ENCODE data around the gene GALNT10. TPM values are rescaled to one million over a fixed set of nuclear protein-coding genes. Genes with fewer than 3 reads are reported as not detected.

GALNT10 gene
- total RNA-seq, 2 donors from 2014 or later = 30.2 to 43.4 TPM

DNA sequence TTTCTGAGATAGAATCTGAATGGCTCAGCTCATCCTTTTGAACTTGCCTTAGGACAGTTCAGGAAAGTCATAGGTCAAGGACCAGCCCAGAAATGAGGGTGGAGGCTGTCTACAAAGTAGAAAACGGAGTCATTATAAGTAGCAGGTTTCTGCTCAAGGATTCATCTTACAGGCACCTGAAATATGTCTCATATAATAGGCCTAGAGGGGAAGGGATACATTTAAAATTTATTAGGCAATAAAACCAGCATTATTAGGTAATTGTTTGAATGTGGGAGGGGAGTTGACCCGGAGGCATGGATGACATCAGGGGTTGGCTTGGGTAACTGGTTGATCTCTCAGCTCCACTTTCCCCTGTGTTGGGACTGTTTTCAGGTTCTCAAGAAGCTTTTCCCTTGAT is 11.9 kb upstream of the GALNT10 start:
- no peaks in the 10 kb centered on the region for H3K4me1 ChIP-seq (ENCODE audit: control insufficient read depth, insufficient read depth, low read length)
- no peak overlapping the region for H3K4me3 ChIP-seq (ENCODE audit: low read length)
- Mint-ChIP-seq H3K4me1 (peaks cover 14% of the 10 kb centered on the region), H3K9me3 (no peaks in the 10 kb centered on the region), H3K27ac (no peak overlapping the region), H3K36me3 (ENCODE audit: low read depth) (no peaks in the 10 kb centered on the region), H3K4me3 (no peak overlapping the region), H3K27me3 (ENCODE audit: insufficient read depth) (peaks cover 15% of the 10 kb centered on the region)
- no peak for DNase-seq
- H3K27ac ChIP-seq (ENCODE audit: low read depth, low read length) = no peak overlapping the region
- WGBS, 2 experiments (ENCODE audit: insufficient coverage in 1 of 2, insufficient read length in 1 of 2) = 63 to 64% methylated on average over 1 to 2 of the region's 2 CpGs
- H3K9me3 ChIP-seq (ENCODE audit: control insufficient read depth, low read length) = no peaks in the 10 kb centered on the region
- H3K27me3 ChIP-seq (ENCODE audit: control insufficient read depth, insufficient read depth, low read length, poor library complexity, severe bottlenecking) = no peaks in the 10 kb centered on the region
- H3K9ac ChIP-seq (ENCODE audit: extremely low read depth, low read length, poor library complexity, severe bottlenecking) = no peak overlapping the region
- TF ChIP-seq, protein P1, sequence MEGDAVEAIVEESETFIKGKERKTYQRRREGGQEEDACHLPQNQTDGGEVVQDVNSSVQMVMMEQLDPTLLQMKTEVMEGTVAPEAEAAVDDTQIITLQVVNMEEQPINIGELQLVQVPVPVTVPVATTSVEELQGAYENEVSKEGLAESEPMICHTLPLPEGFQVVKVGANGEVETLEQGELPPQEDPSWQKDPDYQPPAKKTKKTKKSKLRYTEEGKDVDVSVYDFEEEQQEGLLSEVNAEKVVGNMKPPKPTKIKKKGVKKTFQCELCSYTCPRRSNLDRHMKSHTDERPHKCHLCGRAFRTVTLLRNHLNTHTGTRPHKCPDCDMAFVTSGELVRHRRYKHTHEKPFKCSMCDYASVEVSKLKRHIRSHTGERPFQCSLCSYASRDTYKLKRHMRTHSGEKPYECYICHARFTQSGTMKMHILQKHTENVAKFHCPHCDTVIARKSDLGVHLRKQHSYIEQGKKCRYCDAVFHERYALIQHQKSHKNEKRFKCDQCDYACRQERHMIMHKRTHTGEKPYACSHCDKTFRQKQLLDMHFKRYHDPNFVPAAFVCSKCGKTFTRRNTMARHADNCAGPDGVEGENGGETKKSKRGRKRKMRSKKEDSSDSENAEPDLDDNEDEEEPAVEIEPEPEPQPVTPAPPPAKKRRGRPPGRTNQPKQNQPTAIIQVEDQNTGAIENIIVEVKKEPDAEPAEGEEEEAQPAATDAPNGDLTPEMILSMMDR (conservative IDR thresholded peaks at IDR 0.05) = no peak
- no peaks in the 10 kb centered on the region for H3K36me3 ChIP-seq (ENCODE audit: control insufficient read depth, insufficient read depth, low read length)

DNA sequence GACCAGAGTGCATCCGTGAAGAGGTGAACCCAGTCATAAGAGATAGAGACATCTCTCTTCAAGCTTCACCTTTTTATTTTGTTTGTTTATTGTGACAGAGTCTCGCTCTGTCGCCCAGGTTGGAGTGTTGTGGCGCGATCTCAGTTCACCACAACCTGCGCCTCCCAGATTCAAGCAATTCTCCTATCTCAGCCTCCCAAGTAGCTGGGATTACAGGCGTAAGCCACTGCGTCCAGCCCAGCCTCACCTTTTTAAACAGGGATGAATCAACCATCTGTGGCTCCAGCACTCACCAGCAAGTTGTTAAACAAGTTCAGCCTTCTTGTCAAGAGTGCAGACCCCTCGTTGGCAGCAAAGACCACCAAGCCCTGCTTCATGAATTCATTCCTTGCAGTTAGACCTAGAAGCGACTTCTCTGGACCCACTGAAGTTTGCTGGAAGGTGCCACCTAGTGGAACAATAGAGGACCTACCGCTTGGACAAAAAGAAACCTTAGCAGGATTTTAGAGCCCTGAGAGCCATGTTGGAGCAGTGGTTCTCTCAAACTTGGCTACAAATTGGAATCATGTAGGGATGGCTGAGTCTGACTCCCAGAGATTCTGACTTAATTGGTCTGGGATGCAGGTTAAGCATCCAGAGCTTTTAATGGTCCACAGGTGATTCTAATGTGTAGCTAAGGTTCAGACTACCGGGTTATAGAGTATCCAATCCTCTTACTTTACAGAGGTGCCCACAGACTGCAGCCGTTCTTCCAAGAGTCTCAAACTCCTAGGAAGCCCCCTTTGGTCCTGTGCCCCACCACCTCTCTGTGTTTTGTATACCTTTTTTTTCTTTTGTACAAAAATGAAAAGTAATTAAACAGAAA is 10.5 kb upstream of the GALNT10 start:
- H3K9ac ChIP-seq (ENCODE audit: extremely low read depth, low read length, poor library complexity, severe bottlenecking) = no peak overlapping the region
- Mint-ChIP-seq H3K4me1 (peaks cover 14% of the 10 kb centered on the region), H3K27ac (no peak overlapping the region), H3K27me3 (ENCODE audit: insufficient read depth) (peaks cover 16% of the 10 kb centered on the region), H3K9me3 (no peaks in the 10 kb centered on the region), H3K4me3 (no peak overlapping the region), H3K36me3 (ENCODE audit: low read depth) (no peaks in the 10 kb centered on the region)
- no peaks in the 10 kb centered on the region for H3K27me3 ChIP-seq (ENCODE audit: control insufficient read depth, insufficient read depth, low read length, poor library complexity, severe bottlenecking)
- no peak overlapping the region for H3K4me3 ChIP-seq (ENCODE audit: low read length)
- no peaks in the 10 kb centered on the region for H3K36me3 ChIP-seq (ENCODE audit: control insufficient read depth, insufficient read depth, low read length)
- DNase-seq = peak; percentile 76
- WGBS, 2 experiments (ENCODE audit: insufficient coverage in 1 of 2, insufficient read length in 1 of 2) = 61 to 69% methylated on average over 10 to 13 of the region's 13 CpGs
- H3K4me1 ChIP-seq (ENCODE audit: control insufficient read depth, insufficient read depth, low read length) = no peaks in the 10 kb centered on the region
- no peak overlapping the region for H3K27ac ChIP-seq (ENCODE audit: low read depth, low read length)
- TF ChIP-seq, protein P1 (conservative IDR thresholded peaks at IDR 0.05) = peak; percentile 86
- no peaks in the 10 kb centered on the region for H3K9me3 ChIP-seq (ENCODE audit: control insufficient read depth, low read length)

DNA sequence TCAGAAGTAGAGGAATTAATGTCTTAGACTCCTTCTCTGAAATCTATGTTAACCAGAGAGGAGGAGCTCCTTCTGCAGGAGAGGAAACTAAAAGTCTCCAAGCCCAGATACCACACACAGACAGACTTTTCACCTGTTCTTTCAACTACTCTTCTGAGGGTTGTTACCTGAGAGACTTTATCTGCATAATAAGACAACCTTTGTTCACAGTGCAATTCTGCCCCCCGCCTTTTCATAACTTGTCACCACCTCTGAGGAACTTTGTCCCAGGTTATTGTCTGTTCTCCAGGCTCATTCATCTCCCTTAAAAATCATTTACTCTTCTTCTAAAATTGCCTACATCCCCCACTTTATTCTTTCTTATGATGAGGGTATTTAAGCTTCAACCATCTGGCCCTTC is 9.4 kb upstream of the GALNT10 start:
- H3K9ac ChIP-seq (ENCODE audit: extremely low read depth, low read length, poor library complexity, severe bottlenecking) = no peak overlapping the region
- peaks cover 13% of the 10 kb centered on the region for H3K4me1 Mint-ChIP-seq
- no peak overlapping the region for H3K4me3 ChIP-seq (ENCODE audit: low read length)
- H3K27me3 ChIP-seq (ENCODE audit: control insufficient read depth, insufficient read depth, low read length, poor library complexity, severe bottlenecking) = peaks cover 2% of the 10 kb centered on the region
- no peaks in the 10 kb centered on the region for H3K4me1 ChIP-seq (ENCODE audit: control insufficient read depth, insufficient read depth, low read length)
- H3K36me3 Mint-ChIP-seq (ENCODE audit: low read depth) = no peaks in the 10 kb centered on the region
- TF ChIP-seq, protein P1 (conservative IDR thresholded peaks at IDR 0.05) = no peak
- 79 to 89% methylated on average over 1 of the region's 1 CpG for WGBS, 2 experiments (ENCODE audit: insufficient coverage in 1 of 2, insufficient read length in 1 of 2)
- no peak for DNase-seq
- no peak overlapping the region for H3K4me3 Mint-ChIP-seq
- H3K36me3 ChIP-seq (ENCODE audit: control insufficient read depth, insufficient read depth, low read length) = no peaks in the 10 kb centered on the region
- peaks cover 26% of the 10 kb centered on the region for H3K27me3 Mint-ChIP-seq (ENCODE audit: insufficient read depth)
- no peak overlapping the region for H3K27ac Mint-ChIP-seq
- no peaks in the 10 kb centered on the region for H3K9me3 ChIP-seq (ENCODE audit: control insufficient read depth, low read length)
- H3K9me3 Mint-ChIP-seq = no peaks in the 10 kb centered on the region
- no peak overlapping the region for H3K27ac ChIP-seq (ENCODE audit: low read depth, low read length)

All from endodermal cell (in vitro differentiated cells).